Measurements from ENCODE around the gene ENOX1. TPM values are rescaled to one million over a fixed set of nuclear protein-coding genes. Genes with fewer than 3 reads are reported as not detected.

Gene ENOX1
- total RNA-seq, 1 experiment from 2014 or later, result 1.8 TPM

GRCh38 chr13:43291287-43292060 lies 495.3 kb downstream of the ENOX1 start:
- H3K4me1 Mint-ChIP-seq (ENCODE audit: insufficient read depth, unreplicated experiment), result no peaks in the 10 kb centered on the region
- no peaks in the 10 kb centered on the region for H3K9me3 Mint-ChIP-seq (ENCODE audit: unreplicated experiment)
- H3K27me3 Mint-ChIP-seq (ENCODE audit: insufficient read depth, unreplicated experiment), result no peaks in the 10 kb centered on the region
- DNase-seq (ENCODE audit: unreplicated experiment), result no peak
- ChIA-PET CTCF (interaction anchor here (0.8 kb wide), 1 partner anchor 23 kb away, joined by 3 read pairs; no protein-coding TSS in a partner anchor), POLR2A (no interaction called here)
- no peak overlapping the region for H3K4me3 Mint-ChIP-seq (ENCODE audit: unreplicated experiment)
- TF ChIP-seq CTCF (IDR thresholded peaks at IDR 0.05; ENCODE audit: unreplicated experiment), result no peak
- BruUV-seq (replicated peaks), result no TSS peak
- no peaks in the 10 kb centered on the region for H3K36me3 Mint-ChIP-seq (ENCODE audit: insufficient read depth, unreplicated experiment)
- no peak overlapping the region for H3K27ac Mint-ChIP-seq (ENCODE audit: low read depth, unreplicated experiment)
- intact Hi-C loops (cut with micrococcal nuclease), result no loop called here

- H3K4me3 Mint-ChIP-seq (ENCODE audit: unreplicated experiment), result no peak overlapping the region
- no peaks in the 10 kb centered on the region for H3K36me3 Mint-ChIP-seq (ENCODE audit: insufficient read depth, unreplicated experiment)
- CTCF ChIA-PET, result interaction anchor here (0.5 kb wide), 1 partner anchor 759 kb away, joined by 3 read pairs; no protein-coding TSS in a partner anchor
- TF ChIP-seq CTCF (IDR thresholded peaks at IDR 0.05; ENCODE audit: unreplicated experiment), result no peak
- POLR2A ChIA-PET, result no interaction called here
- intact Hi-C loops (cut with micrococcal nuclease), result no loop called here
- BruUV-seq (replicated peaks), result no TSS peak
- no peaks in the 10 kb centered on the region for H3K27me3 Mint-ChIP-seq (ENCODE audit: insufficient read depth, unreplicated experiment)
- DNase-seq (ENCODE audit: unreplicated experiment), result no peak
- no peak overlapping the region for H3K27ac Mint-ChIP-seq (ENCODE audit: low read depth, unreplicated experiment)
- peaks cover 12% of the 10 kb centered on the region for H3K4me1 Mint-ChIP-seq (ENCODE audit: insufficient read depth, unreplicated experiment)
- no peaks in the 10 kb centered on the region for H3K9me3 Mint-ChIP-seq (ENCODE audit: unreplicated experiment)
These were observed 497.1 kb downstream of the ENOX1 start for GRCh38 chr13:43289470-43290255.

- no peaks in the 10 kb centered on the region for H3K9me3 Mint-ChIP-seq (ENCODE audit: unreplicated experiment)
- intact Hi-C loops (cut with micrococcal nuclease), result no loop called here
- H3K27ac Mint-ChIP-seq (ENCODE audit: low read depth, unreplicated experiment), result no peak overlapping the region
- H3K4me3 Mint-ChIP-seq (ENCODE audit: unreplicated experiment), result no peak overlapping the region
- peaks cover 21% of the 10 kb centered on the region for H3K4me1 Mint-ChIP-seq (ENCODE audit: insufficient read depth, unreplicated experiment)
- H3K36me3 Mint-ChIP-seq (ENCODE audit: insufficient read depth, unreplicated experiment), result no peaks in the 10 kb centered on the region
- no peak for DNase-seq (ENCODE audit: unreplicated experiment)
- ChIA-PET POLR2A (no interaction called here), CTCF (no interaction called here)
- no TSS peak for BruUV-seq (replicated peaks)
- H3K27me3 Mint-ChIP-seq (ENCODE audit: insufficient read depth, unreplicated experiment), result no peaks in the 10 kb centered on the region
- TF ChIP-seq CTCF (IDR thresholded peaks at IDR 0.05; ENCODE audit: unreplicated experiment), result no peak
These were observed 500.0 kb downstream of the ENOX1 start for GRCh38 chr13:43286751-43287150.

GRCh38 chr13:43285933-43286597 lies 500.7 kb downstream of the ENOX1 start:
- H3K27ac Mint-ChIP-seq (ENCODE audit: low read depth, unreplicated experiment), result no peak overlapping the region
- POLR2A ChIA-PET, result interaction anchor here (0.6 kb wide), 1 partner anchor 41 kb away, joined by 3 read pairs; no protein-coding TSS in a partner anchor
- no peaks in the 10 kb centered on the region for H3K27me3 Mint-ChIP-seq (ENCODE audit: insufficient read depth, unreplicated experiment)
- CTCF ChIA-PET, result no interaction called here
- no peaks in the 10 kb centered on the region for H3K36me3 Mint-ChIP-seq (ENCODE audit: insufficient read depth, unreplicated experiment)
- no peak for TF ChIP-seq CTCF (IDR thresholded peaks at IDR 0.05; ENCODE audit: unreplicated experiment)
- no TSS peak for BruUV-seq (replicated peaks)
- intact Hi-C loops (cut with micrococcal nuclease), result no loop called here
- H3K9me3 Mint-ChIP-seq (ENCODE audit: unreplicated experiment), result no peaks in the 10 kb centered on the region
- no peak for DNase-seq (ENCODE audit: unreplicated experiment)
- H3K4me3 Mint-ChIP-seq (ENCODE audit: unreplicated experiment), result no peak overlapping the region
- H3K4me1 Mint-ChIP-seq (ENCODE audit: insufficient read depth, unreplicated experiment), result peaks cover 21% of the 10 kb centered on the region

All from MCF 10A (cell line).